SK-N-SH (cell line): ENCODE results near the gene CERS1.

Experiments
- FOXM1 ChIP-seq: IDR thresholded peaks from 2 replicates; pipeline ENCODE4 v1.4.0; 2012; ENCODE audit warnings: low read depth, mild to moderate bottlenecking
- PBX3 ChIP-seq: IDR thresholded peaks from 2 replicates; pipeline ENCODE4; 2012
- POLR2AphosphoS5 ChIP-seq: IDR thresholded peaks from 2 replicates; pipeline ENCODE4 v1.6.1; 2012; ENCODE audit warnings: low read depth, low read length
- RAD21 ChIP-seq: IDR thresholded peaks from 2 replicates; pipeline ENCODE4 v1.6.1; 2012; ENCODE audit warnings: mild to moderate bottlenecking, low read length
- RCOR1 ChIP-seq: fragments of 150-350 bp; IDR thresholded peaks from 2 replicates; pipeline ENCODE4 v1.6.1; 2017; ENCODE audit warnings: antibody characterized with exemption, low read length
- RXRA ChIP-seq: IDR thresholded peaks from 2 replicates; pipeline ENCODE4 v1.4.0; 2012; ENCODE audit warnings: low read depth, mild to moderate bottlenecking, borderline replicate concordance
- TEAD4 ChIP-seq: IDR thresholded peaks from 2 replicates; pipeline ENCODE4 v1.4.0; 2012; ENCODE audit warnings: mild to moderate bottlenecking, borderline replicate concordance; ENCODE audit not compliant: insufficient read depth
- YY1 ChIP-seq: IDR thresholded peaks from 2 replicates; pipeline ENCODE4 v1.4.0; 2012; ENCODE audit warnings: low read depth, mild to moderate bottlenecking
- ZBTB33 ChIP-seq: IDR thresholded peaks from 2 replicates; pipeline ENCODE4 v1.4.0; 2012; ENCODE audit warnings: low read depth, borderline replicate concordance
- TF ChIP-seq, protein P1 (sequence below): fragments of 200-600 bp; sonication (generic); IDR thresholded peaks from 2 replicates; pipeline ENCODE4 v1.6.1; 2017; ENCODE audit warnings: antibody characterized with exemption, mild to moderate bottlenecking, moderate library complexity
- TF ChIP-seq, protein P2 (sequence below): IDR thresholded peaks from 2 replicates; pipeline ENCODE4 v1.4.0; 2012; ENCODE audit warnings: low read depth, borderline replicate concordance

- TF ChIP-seq YY1: no peak
- TF ChIP-seq ZBTB33: no peak
- no peak for TF ChIP-seq PBX3
- TF ChIP-seq, protein P1, sequence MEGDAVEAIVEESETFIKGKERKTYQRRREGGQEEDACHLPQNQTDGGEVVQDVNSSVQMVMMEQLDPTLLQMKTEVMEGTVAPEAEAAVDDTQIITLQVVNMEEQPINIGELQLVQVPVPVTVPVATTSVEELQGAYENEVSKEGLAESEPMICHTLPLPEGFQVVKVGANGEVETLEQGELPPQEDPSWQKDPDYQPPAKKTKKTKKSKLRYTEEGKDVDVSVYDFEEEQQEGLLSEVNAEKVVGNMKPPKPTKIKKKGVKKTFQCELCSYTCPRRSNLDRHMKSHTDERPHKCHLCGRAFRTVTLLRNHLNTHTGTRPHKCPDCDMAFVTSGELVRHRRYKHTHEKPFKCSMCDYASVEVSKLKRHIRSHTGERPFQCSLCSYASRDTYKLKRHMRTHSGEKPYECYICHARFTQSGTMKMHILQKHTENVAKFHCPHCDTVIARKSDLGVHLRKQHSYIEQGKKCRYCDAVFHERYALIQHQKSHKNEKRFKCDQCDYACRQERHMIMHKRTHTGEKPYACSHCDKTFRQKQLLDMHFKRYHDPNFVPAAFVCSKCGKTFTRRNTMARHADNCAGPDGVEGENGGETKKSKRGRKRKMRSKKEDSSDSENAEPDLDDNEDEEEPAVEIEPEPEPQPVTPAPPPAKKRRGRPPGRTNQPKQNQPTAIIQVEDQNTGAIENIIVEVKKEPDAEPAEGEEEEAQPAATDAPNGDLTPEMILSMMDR: no peak
- no peak for TF ChIP-seq TEAD4
- no peak for TF ChIP-seq RAD21
- no peak for TF ChIP-seq RXRA
- TF ChIP-seq, protein P2, sequence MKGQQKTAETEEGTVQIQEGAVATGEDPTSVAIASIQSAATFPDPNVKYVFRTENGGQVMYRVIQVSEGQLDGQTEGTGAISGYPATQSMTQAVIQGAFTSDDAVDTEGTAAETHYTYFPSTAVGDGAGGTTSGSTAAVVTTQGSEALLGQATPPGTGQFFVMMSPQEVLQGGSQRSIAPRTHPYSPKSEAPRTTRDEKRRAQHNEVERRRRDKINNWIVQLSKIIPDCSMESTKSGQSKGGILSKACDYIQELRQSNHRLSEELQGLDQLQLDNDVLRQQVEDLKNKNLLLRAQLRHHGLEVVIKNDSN: no peak
- no peak for TF ChIP-seq FOXM1
- TF ChIP-seq POLR2AphosphoS5: no peak
- no peak for TF ChIP-seq RCOR1
These were observed 25.3 kb downstream of the CERS1 start for GRCh38 chr19:18870531-18871172.
